Measurements from ENCODE around the gene SOX30.

The SOX30 gene

DNA sequence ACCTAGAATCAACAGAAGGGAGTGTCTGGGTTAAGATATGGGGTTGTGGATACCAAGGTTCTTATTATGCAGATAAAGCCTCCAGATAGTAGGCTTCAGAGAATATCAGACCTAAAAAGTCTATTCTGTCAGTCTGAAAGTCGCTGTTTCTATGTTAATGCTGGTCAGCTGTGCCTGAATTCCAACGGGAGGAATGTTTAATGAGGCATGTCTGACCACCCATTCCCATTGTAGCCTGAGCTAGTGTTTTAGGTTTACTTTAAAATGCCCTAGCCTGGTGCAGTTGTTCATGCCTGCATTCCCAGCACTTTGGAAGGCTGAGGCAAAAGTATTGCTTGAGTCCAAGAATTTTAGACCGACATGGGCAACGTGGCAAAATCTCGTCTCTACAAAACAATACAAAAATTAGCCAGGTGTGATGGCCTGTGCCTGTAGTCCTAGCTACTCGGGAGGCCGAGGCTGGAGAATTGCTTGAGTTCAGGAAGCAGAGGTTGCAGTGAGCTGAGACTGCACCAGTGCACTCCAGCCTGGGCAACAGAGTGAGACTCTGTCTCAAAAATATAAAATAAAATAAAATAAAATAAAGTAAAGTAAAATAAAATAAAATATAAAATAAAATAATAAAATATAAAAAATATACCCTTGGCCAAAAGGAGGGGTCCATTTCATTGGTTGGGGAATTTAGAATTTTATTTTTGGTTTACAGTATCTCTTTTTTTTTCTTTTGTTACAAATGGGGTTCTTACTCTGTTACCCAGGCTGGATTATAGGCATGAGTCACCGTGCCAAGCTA lies 7.8 kb upstream of the SOX30 start:
- no peak for DNase-seq

DNA sequence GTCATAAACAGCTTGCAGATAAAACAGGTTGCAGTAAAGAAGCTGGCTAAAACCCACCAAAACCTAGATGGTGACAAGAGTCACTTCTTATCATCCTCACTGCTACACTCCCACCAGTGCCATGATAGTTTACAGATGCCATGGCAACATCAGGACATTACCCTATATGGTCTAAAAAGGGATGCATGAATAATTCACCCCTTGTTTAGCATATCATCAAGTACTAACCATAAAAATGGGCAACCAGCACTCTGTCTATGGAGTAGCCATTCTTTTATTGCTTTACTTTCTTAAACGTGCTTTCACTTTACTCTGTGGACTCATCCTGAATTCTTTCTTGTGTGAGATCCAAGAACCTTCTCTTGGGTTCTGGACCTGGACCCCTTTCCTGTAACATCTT lies 6.7 kb upstream of the SOX30 start:
- no peak for DNase-seq

DNA sequence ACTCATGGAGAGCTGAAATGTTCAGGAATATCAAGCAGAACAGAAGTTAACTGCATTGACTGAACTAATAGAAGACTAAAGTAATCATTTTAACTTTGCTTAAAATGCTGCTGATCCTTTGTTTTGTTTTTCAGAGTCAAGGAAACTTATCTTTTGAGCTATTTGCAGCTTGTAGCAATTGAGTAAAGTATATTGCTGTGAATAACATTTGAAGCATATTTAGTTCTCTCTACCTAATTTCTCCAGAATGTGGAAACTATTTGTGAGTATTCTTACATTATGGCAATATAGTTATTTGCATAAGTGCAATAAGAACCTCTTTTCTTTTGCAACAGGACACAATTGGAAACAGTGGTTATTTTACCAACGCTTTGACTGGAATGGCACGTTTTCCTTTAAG lies 5.3 kb upstream of the SOX30 start:
- no peak for DNase-seq

DNA sequence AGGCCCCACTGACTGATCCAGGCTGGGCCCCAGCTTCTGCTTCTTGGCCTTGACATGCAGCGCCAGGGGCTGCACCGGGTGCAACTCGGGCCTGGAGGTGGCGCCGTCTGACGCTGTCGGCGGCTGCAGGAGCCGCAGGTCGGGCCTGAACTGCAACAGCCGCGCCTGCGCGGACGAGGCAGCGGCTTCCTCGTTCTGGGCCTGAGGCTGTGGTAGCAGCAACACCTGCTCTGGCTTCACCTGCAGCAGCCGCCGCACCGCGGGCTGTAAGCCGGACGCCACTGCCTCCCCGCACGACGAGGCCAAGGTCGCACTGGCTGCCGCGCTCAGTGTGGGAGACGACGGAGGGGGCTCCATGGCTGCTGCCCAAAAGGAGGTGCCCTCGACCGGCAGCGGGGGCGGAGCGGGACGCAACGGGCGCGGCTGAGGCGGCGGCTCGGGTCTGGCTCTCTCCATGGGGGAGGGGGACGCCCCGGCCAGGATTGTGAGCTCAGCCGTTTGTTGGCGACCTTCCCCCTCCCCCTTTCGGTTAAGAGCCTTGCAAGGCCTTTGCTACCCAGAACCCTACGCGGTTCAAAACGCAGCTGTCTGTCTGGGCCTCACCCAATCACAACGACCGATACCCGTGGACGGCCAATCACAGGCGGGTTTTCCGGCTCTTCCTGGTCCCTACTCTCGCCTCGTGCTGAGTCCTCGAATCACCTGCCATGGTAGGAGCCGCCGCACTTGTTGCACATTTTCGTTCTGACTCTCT lies 438 bp downstream of the SOX30 start:
- no peak for DNase-seq

DNA sequence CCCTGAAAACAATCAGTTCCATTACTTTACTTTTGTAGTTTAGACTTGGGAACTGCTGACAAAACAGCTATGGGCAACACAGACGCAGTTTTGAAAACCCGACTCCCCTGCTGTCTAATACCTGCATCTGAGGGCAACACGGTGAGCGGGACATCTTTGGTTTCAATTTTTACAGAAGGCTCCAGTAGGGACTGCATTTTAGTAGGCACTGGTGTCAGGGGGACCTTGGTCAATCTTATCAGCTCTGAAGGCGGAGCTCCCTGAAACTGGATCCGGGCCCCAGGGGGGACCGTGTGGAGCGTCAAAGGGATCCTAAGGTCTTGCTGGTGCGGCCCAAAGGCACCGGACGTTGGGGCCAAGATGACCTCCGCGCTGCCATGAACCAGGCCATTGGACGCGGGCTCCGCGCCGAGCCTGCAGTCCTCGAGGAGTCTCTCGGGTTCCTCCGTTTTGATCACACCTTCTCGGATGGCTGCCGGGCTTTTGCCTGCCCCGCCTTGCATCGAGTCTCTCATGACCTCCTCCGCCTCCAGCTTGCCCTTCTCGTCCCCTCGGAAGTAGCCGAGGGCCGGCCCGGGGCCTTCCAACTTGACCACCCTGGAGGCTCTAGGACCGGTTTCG lies 1.1 kb downstream of the SOX30 start:
- DNase-seq: no peak

DNA sequence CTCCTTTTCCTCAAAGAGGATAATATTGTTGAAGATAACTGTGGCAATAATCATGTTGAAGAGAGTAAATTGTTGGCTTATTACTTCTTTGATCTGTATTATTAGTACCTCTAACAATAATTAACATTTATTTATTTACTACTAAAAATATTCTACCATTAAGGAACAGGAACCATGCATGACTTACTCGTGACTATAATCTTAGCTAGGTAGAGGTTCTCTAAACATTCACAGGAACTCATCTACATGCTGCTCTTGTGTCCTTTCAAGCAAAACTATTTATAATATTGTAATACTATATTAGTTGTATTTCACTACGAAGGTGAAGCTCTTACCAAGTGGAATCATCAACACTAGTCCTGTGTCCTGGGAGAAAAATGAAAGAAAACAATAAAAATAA lies 3.1 kb downstream of the SOX30 start:
- no peak for DNase-seq

DNA sequence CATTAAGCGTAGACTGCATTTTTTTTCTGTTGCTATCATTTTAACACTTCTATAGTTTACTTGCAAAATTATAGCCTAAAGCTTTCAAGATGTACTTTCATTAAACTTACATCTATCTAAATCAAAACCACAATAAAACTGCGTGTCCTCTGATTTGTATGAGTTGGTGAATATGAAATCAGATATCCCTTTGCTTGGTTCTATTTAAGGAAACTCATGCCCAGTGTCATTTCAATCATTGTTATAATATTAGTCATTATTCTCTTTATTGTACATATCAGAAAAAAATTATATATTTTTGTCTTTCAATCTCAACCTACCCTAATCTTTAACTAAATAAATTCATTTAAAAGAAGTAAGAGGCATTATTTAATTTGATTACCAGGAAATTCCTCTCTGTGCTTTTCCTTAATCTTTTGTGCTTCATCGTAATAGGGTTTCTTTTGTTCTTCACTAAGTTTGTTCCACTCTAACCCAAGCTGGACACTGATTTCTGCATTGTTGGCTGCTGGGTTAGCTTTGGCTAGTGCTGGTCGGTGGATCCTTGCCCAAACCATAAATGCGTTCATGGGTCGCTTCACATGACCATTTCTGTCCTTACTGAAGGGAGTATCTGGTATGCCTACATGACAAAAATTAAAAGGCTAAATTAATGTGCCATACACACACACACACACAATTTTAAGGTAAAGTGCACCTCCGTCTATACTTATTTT lies 3.8 kb downstream of the SOX30 start:
- no peak for DNase-seq

DNA sequence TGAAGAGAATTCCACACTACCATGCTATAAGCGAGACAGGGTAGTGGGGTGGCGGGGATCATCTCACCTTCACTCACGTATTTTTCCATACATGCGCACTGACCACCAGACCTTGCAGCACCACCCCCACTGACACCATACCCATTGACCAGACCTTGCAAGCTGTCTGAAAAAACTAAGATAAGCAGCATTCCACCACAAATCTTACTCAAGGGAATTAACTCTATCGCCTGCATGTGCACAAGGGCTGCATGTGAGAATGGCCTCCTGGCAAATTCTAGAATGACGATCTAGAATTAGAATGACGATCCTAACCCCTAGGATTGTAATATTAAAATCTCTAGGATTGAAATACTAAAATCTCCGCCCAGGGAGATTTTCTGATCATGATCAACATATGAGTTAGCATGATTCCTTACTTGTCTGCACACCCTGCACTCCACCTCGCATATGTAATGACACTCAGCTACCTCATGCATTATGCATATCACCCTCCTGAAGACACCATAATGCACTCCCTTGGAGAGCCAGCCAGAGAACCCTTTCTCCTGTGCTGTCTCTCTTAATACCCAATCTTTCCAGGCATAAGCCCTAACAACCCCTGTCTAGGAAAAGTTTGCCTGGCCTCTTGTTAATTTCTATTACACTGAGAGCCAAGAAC lies 11.7 kb downstream of the SOX30 start:
- no peak for DNase-seq

DNA sequence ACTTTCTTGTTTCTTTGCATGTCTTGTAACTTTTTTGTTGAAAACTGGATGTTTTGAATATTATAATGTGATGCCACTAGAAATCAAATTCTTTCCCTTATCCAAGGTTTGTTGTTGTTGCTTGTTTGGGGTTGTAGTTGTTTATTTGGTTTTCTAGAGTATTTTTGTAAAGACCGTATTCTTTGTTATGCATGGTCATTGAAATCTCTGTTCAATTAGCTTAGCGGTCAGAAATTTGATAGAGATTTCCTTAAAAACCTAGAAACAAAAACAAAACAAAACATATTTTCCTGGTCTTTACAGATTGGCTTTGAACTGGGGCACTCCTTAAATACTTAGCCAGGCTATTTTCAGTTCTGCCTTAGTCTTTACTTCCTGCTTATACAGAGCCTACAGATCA lies 21.9 kb downstream of the SOX30 start:
- DNase-seq: no peak

DNA sequence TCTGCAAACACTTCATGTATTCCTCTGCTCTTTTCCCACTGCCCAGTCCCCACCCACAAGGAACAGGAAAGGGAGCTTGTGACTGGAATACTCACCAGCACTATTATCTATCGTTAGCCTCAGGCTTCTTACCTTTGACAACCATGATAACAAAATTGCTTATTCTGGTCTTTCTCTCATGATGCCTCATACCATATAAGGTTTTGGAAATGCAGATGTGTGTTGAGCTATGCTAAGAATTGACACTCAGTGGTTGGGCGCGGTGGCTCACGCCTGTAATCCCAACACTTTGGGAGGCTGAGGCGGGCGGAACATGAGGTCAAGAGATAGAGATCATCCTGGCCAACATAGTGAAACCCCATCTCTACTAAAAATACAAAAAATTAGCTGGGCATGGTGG lies 25.4 kb downstream of the SOX30 start:
- no peak for DNase-seq

DNA sequence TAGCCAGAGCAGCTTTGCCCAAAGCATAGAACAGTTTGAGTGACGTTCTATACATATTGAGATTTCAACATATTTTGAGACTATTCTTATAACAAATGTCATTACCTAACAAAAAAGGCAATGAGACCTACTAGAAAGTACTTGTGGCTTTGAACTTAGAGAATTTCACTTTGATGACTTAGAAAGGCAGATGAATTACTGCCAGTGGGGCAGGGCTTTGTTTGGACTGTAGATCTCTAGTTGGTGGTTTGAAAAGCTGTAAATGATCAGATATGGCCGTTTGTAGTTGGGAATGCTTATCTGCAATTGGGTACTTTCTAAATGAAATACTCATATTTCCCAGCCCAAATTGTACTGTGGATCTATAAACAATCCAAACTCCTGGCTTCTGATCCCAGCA lies 28.1 kb downstream of the SOX30 start:
- no peak for DNase-seq

DNA sequence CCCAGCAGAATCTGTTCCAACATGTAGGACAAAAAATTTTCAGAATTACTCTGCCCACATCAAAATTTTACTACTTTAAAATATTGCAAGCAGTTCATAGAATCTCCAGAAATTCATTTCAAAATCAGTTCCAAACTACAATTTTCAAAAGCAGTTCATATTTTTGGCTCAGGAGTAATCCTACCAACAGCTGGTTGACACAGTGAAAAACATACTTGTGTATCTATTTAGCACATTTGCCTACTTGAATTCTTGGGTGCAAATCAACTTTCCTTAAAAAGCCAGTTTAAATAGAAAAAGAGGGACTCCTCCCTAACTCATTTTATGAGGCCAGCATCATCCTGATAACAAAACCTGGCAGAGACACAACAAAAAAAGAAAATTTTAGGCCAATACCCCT lies 31.5 kb downstream of the SOX30 start:
- DNase-seq: no peak

DNA sequence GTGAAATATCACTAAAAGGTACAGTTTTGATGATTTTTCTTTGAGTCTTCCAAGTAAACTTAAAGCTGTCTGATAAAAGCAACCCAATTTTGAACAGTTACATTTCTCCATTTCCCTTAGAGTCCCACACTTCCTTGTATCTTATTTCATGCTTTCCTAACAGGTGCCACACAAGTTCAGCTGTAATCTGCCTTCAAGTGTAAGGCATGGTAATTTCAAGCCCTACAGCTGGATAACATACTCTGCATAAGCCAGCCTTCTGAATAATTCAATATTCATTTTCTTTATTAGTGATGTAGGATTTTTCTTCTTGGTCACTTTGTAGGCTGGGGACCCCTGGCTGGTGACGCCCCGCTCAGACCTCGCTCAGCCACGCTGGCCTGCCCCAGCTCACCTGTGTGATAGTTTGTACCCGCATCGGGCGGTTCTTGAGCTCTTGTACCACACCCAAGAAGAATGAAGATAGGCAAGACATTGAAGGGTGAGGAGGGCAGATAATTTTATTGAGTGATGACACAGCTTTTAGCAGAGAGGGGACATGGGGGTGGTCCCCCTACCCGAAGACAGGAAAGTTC lies 34.0 kb downstream of the SOX30 start:
- no peak for DNase-seq

DNA sequence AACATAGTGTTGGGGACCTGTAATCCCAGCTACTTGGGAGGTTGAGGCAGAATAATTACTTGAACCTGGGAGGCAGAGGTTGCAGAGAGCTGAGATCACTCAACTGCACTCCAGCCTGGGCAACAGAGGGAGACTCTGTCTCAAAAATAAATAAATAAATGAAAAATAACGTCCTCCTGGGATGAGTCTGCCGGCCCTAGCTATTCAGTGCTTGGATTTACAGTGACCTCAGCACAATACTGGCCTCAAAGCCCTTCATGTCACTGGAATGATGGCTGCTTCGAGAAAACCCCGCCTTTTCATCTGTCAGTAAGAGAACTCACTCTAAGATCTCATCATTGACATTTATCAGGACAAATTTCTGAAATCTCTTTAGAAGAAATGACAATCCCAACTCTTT lies 35.5 kb downstream of the SOX30 start:
- no peak for DNase-seq

DNA sequence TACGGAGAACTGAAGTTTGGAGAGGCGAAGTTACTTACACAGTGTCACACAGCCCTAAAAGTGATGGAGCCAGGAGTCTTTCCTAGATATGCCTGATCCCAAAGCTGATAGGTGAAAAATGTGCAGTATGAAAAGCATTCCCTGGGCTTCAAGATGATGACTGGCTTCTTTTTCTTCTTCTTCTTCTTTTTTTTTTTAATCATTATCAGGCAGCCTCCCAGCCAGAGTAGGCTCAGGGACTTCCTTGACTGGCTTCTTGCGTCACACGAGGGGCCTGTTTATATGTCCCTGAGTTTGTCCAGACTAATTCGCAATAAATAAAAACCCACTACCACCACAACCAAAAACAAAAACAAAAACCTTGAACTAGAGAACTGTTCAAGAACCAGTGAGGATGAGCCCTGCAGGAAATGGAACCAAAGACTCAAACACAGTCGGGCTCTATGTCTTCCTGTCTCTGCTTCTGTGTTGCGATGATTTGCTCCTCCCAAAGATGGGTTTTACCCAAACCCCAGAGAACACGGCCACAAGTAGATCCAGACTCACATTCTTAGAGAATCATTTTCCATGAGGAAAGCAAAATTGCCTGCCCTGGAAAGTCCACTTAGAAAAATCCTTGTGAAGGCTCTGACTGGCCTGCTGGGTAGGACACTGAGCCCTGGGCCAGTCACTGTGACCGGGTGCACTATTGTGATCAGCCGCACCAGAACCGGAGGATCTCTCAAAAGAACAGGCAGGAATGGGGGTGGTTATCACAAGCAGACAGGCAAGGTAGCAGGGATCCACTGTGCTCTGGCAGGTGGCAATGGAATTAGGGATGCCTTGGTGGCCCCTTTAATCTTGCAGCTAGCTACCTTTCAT lies 38.6 kb downstream of the SOX30 start:
- no peak for DNase-seq

DNA sequence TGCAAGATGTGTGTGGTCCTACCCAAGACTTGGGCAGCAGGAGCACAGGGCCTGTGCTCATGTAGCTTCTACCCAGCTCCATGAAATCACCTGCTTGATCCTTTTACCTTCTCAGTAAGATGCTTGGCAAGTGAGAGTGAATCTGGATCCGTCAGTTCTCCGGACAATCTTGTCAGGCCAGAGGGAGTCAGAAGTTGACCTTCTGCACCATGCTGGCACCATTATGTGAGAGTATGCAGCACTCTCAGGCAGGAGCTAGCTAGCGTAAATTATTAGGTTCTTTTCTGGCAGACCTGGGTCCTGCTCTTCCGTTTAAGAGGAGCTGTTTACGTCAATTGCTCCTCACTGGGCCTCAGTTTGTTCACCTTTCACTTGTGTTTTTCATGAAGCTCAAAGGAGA lies 39.7 kb downstream of the SOX30 start:
- DNase-seq: no peak

DNA sequence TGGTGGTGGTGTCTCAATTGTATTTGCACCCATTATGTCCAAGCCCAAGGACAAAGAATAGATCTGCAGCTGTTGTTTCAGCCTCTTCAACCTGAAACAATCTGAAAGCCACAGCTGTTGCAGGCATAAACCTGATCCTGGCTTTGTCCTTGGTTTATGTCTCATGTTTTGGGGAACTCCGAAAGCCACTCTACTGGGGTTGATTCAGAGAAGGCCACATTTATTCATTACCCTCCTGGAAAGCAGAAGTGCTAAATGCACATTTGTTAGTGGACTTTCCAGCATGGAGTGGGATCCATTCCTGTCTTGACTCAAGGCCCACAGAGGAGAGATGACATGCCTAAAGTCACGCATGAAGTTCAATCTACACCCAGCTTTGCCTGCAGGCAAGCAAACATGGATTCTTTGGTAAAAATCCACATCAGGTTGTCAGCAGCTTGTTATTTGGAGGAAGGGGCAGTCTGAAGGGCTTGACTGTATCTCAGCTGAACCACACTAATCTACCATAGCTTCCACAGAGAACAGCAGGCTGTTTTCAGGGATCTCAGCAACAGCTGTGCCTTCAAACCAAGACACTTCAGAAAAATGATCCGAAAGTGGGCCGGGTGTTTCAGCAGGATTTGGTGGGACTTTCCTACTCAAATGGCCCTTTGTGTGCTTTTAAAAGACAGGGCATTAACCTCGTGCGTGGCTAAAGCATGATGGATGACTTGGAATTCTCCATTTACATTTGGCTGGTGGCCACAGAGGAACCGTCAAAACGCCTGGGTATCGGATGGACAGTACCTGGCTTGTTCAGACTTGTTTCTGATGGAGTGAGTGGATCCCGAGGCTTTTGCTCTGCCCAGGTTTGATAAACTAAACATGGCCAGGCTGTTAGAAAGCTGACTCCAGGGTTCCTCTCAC lies 40.4 kb downstream of the SOX30 start:
- no peak for DNase-seq

DNA sequence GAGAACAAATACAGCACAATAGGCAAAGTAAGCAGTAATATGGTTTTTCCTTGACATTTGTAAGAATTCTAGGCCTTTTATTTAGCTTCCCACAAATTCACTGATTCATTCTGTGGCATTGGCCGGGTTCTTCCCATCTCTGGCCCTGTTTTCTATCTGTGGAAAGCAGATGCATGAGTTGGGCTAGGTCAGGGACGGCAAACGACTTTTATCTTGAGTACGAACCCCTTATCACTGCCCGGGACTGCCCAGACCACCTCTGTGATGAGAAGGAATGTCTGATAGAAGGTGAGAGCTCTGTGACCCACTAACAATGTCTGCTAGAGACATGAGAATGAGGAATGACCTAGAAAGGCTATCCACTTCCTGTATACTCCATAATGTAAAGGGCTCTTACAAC lies 41.2 kb downstream of the SOX30 start:
- DNase-seq: no peak

DNA sequence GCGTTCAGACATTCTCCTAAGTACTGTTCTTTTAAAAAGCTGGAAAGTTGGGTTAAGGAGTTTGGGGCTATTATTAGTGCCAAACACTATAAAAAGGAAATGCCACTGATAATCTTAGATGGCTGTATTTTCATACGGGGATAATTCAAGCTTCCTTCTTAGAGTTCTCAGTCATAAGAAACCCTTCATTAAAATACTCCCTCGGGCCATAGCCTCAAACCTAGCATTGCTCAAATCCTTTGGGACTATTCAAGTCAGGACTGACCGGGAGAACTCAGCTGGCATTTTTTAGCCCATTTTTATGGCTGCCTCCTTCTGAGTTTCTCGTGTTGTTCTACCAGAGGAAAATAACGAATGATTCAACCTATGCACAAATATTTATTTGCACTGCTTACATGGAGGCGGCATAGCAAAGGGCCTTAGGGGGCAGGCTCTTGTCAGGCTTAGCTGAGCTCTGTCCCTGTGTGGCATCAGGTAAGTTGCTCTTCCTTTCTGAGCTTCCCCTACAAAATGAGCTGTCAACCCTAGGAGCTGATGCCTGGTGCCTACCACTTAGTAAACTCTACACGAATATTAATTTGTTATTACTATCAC lies 43.2 kb downstream of the SOX30 start:
- no peak for DNase-seq

Measured in bone marrow (tissue), 2 donors.